H9 (cell line): ENCODE measurements around the gene FGD5. TPM values are rescaled to one million over a fixed set of nuclear protein-coding genes. Genes with fewer than 3 reads are reported as not detected.

Experiments
- DNase-seq: peaks from one replicate; pipeline ENCODE4 v3.0.0-alpha.2; 2017
- H2AFZ ChIP-seq: one replicate; pipeline ENCODE4 v1.6.1; 2013; ENCODE audit warnings: mild to moderate bottlenecking, low read length, control low read depth, moderate library complexity
- H2AK5ac ChIP-seq: 2 replicates; pipeline ENCODE4 v1.6.1; 2013; ENCODE audit warnings: low read length, control low read depth, mixed read lengths; ENCODE audit not compliant: insufficient read length
- H2BK120ac ChIP-seq: one replicate; pipeline ENCODE4 v1.6.1; 2013; ENCODE audit warnings: low read depth, mild to moderate bottlenecking, low read length, control low read depth, inconsistent platforms; ENCODE audit not compliant: poor library complexity, severe bottlenecking
- H2BK12ac ChIP-seq: 2 replicates; pipeline ENCODE4 v1.6.1; 2013; ENCODE audit warnings: low read length, control low read depth, mixed read lengths, low read depth; ENCODE audit not compliant: insufficient read length
- H2BK15ac ChIP-seq: 2 replicates; pipeline ENCODE4 v1.6.1; 2013; ENCODE audit warnings: low read depth, low read length, control low read depth
- H2BK20ac ChIP-seq: one replicate; pipeline ENCODE4 v1.6.1; 2013; ENCODE audit warnings: low read depth, mild to moderate bottlenecking, low read length, control low read depth, inconsistent platforms; ENCODE audit not compliant: poor library complexity, severe bottlenecking
- H2BK5ac ChIP-seq: 2 replicates; pipeline ENCODE4 v1.6.1; 2013; ENCODE audit warnings: low read length, control low read depth, mixed read lengths; ENCODE audit not compliant: insufficient read length
- H3K14ac ChIP-seq: 2 replicates; pipeline ENCODE4 v1.6.1; 2013; ENCODE audit warnings: low read length, control low read depth; ENCODE audit not compliant: insufficient read depth
- H3K18ac ChIP-seq: 2 replicates; pipeline ENCODE4 v1.6.1; 2013; ENCODE audit warnings: low read depth, mild to moderate bottlenecking, mixed read lengths, low read length, control low read depth; ENCODE audit not compliant: insufficient read length
- H3K23ac ChIP-seq: 2 replicates; pipeline ENCODE4 v1.6.1; 2013; ENCODE audit warnings: low read length, control low read depth, mixed read lengths, low read depth; ENCODE audit not compliant: insufficient read length
- H3K23me2 ChIP-seq: 2 replicates; pipeline ENCODE4 v1.6.1; 2013; ENCODE audit warnings: low read depth, mild to moderate bottlenecking, mixed read lengths, low read length, control low read depth; ENCODE audit not compliant: insufficient read length, poor library complexity, severe bottlenecking
- H3K27ac ChIP-seq: 2 replicates; pipeline ENCODE4 v1.5.1; 2013; ENCODE audit warnings: low read length, control low read depth, mixed read lengths, low read depth; ENCODE audit not compliant: insufficient read length
- H3K27me3 ChIP-seq: 2 replicates; pipeline ENCODE4 v1.6.1; 2013; ENCODE audit warnings: low read length, control low read depth, inconsistent platforms; ENCODE audit not compliant: insufficient read depth
- H3K4ac ChIP-seq: 2 replicates; pipeline ENCODE4 v1.6.1; 2013; ENCODE audit warnings: low read depth, mild to moderate bottlenecking, control low read depth, inconsistent platforms, low read length, moderate library complexity
- H3K4me1 ChIP-seq: 2 replicates; pipeline ENCODE4 v1.6.1; 2013; ENCODE audit warnings: low read length, control low read depth, inconsistent platforms; ENCODE audit not compliant: insufficient read depth
- H3K4me2 ChIP-seq: 2 replicates; pipeline ENCODE4 v1.6.1; 2013; ENCODE audit warnings: low read length, control low read depth, mixed read lengths; ENCODE audit not compliant: insufficient read length, insufficient read depth
- H3K56ac ChIP-seq: 2 replicates; pipeline ENCODE4 v1.6.1; 2013; ENCODE audit warnings: low read depth, mild to moderate bottlenecking, mixed read lengths, low read length, control low read depth; ENCODE audit not compliant: insufficient read length
- H3K79me1 ChIP-seq: 2 replicates; pipeline ENCODE4 v1.6.1; 2013; ENCODE audit warnings: low read depth, mild to moderate bottlenecking, moderate library complexity, low read length, control low read depth, inconsistent platforms; ENCODE audit not compliant: insufficient read depth, poor library complexity, severe bottlenecking
- H3K79me2 ChIP-seq: 2 replicates; pipeline ENCODE4 v1.6.1; 2013; ENCODE audit warnings: low read length, control low read depth, inconsistent platforms; ENCODE audit not compliant: insufficient read depth
- H3K9ac ChIP-seq: 2 replicates; pipeline ENCODE4 v1.6.1; 2013; ENCODE audit warnings: low read length, control low read depth, mixed read lengths; ENCODE audit not compliant: insufficient read length; ENCODE audit errors: extremely low read depth
- H3K9me3 ChIP-seq: one replicate; pipeline ENCODE4 v1.6.1; 2013; ENCODE audit warnings: low read depth, low read length, inconsistent platforms; ENCODE audit not compliant: control insufficient read depth
- H3T11ph ChIP-seq: one replicate; pipeline ENCODE4 v1.6.1; 2013; ENCODE audit warnings: mild to moderate bottlenecking, low read length, control low read depth, inconsistent platforms
- H4K20me1 ChIP-seq: one replicate; pipeline ENCODE4 v1.6.1; 2013; ENCODE audit not compliant: control insufficient read depth, insufficient read length, insufficient read depth
- H4K5ac ChIP-seq: 2 replicates; pipeline ENCODE4 v1.6.1; 2013; ENCODE audit warnings: low read depth, mild to moderate bottlenecking, mixed read lengths, low read length, control low read depth; ENCODE audit not compliant: insufficient read length
- H4K8ac ChIP-seq: replicated peaks from 2 replicates; pipeline ENCODE4 v1.6.1; 2013; ENCODE audit warnings: low read length, control low read depth, mixed read lengths, low read depth; ENCODE audit not compliant: insufficient read length
- H4K91ac ChIP-seq: 2 replicates; pipeline ENCODE4 v1.6.1; 2013; ENCODE audit warnings: low read depth, mild to moderate bottlenecking, moderate library complexity, mixed read lengths, low read length, control low read depth; ENCODE audit not compliant: insufficient read length
- H3K27ac Mint-ChIP-seq, 3 experiments: 2 replicates in 2 of 3; 3 replicates in 1 of 3; pipeline ENCODE4 v1.8.0; 2020 to 2021; ENCODE audit warnings: mixed read lengths in 3 of 3, mild to moderate bottlenecking in 1 of 3, moderate library complexity in 1 of 3
- H3K27me3 Mint-ChIP-seq: 2 replicates; pipeline ENCODE4 v1.8.0; 2021; ENCODE audit warnings: low read depth, mild to moderate bottlenecking, moderate library complexity, mixed read lengths
- H3K36me3 Mint-ChIP-seq, 3 experiments: 2 replicates in 2 of 3; 3 replicates in 1 of 3; pipeline ENCODE4 v1.8.0; 2020 to 2021; ENCODE audit warnings: low read depth in 3 of 3, mixed read lengths in 3 of 3; ENCODE audit not compliant: insufficient read depth in 1 of 3
- H3K4me1 Mint-ChIP-seq, 2 experiments: 2 replicates each; pipeline ENCODE4 v1.8.0; 2020; ENCODE audit warnings: mixed read lengths in 2 of 2
- H3K4me3 Mint-ChIP-seq, 2 experiments: 2 replicates in 1 of 2; 3 replicates in 1 of 2; pipeline ENCODE4 v1.8.0; 2020 to 2021; ENCODE audit warnings: mild to moderate bottlenecking in 2 of 2, mixed read lengths in 2 of 2, moderate library complexity in 1 of 2
- H3K9me3 Mint-ChIP-seq, 2 experiments: 2 replicates in 1 of 2; 3 replicates in 1 of 2; pipeline ENCODE4 v1.8.0; 2020; ENCODE audit warnings: mild to moderate bottlenecking in 2 of 2, mixed read lengths in 2 of 2, moderate library complexity in 1 of 2
- CTCF ChIP-seq: fragments of 200-600 bp; sonication (generic); conservative IDR thresholded peaks from 3 replicates; pipeline ENCODE4 v1.8.0; 2021; ENCODE audit warnings: antibody characterized with exemption, mild to moderate bottlenecking
- WGBS: extraction: QIAGEN DNeasy Blood & Tissue Kit; methylation state at CpG from one replicate; pipeline ENCODE4 v1.1.7; 2013; ENCODE audit warnings: missing lambda C conversion rate, low lambda C conversion rate, mixed read lengths; ENCODE audit not compliant: insufficient read length; ENCODE audit errors: extremely low coverage; 5-methylcytosine and 5-hydroxymethylcytosine counted together
- total RNA-seq: library from RNA; stranded (reverse); gene quantifications from 2 replicates; pipeline ENCODE4 v1.2.1, GENCODE V29; 2021

The FGD5 gene
- total RNA-seq, 1 experiment from 2014 or later, result 7.8 TPM

- DNase-seq, result no peak
- Histone ChIP-seq H4K20me1 (no peaks in the 10 kb centered on the region), H2AFZ (no peak overlapping the region), H2BK12ac (no peak overlapping the region), H3K23me2 (no peaks in the 10 kb centered on the region), H3K79me1 (no peaks in the 10 kb centered on the region), H3K18ac (no peak overlapping the region), H4K91ac (no peak overlapping the region), H4K8ac (no peak overlapping the region), H3K14ac (no peak overlapping the region), H3K79me2 (no peaks in the 10 kb centered on the region), H3K9ac (no peak overlapping the region), H2BK5ac (no peak overlapping the region), H3K4ac (no peak overlapping the region), H3K4me2 (no peak overlapping the region), H4K5ac (no peak overlapping the region), H3K56ac (no peak overlapping the region), H3K27me3 (no peaks in the 10 kb centered on the region), H3K27ac (no peak overlapping the region), H3K4me1 (peaks cover 10% of the 10 kb centered on the region; the same call in 1 of the 2 replicates), H2BK15ac (no peak overlapping the region), H3K9me3 (no peaks in the 10 kb centered on the region), H3T11ph (no peak overlapping the region), H2AK5ac (no peak overlapping the region), H3K23ac (no peak overlapping the region), H2BK120ac (no peak overlapping the region), H2BK20ac (no peak overlapping the region)
- Mint-ChIP-seq H3K4me1 (peaks cover 42 to 50% of the 10 kb centered on the region in 2 experiments), H3K9me3 (no peaks in the 10 kb centered on the region), H3K27me3 (peaks cover 4% of the 10 kb centered on the region), H3K36me3 (no peaks in the 10 kb centered on the region; a peak in 1 of 7 replicates), H3K27ac (peak overlapping the region in 1 of 3 experiments; percentile 72; a peak in 2 of 7 replicates), H3K4me3 (no peak overlapping the region; a peak in 1 of 5 replicates)
- no peak for TF ChIP-seq CTCF
- WGBS, result no CpG with 5 or more reads among the region's 9 CpGs
Observed at GRCh38 chr3:14841836-14842235, 23.1 kb downstream of the FGD5 start.
